ENCODE measurements around the gene ATP2B3. TPM values are rescaled to one million over a fixed set of nuclear protein-coding genes. Genes with fewer than 3 reads are reported as not detected.
A peak's percentile ranks its signal among the peaks of the same experiment; 100 is the strongest.

ATP2B3 gene
- polyA plus RNA-seq, 3 donors: 0.01 TPM; not detected in 2

- Histone ChIP-seq H3K36me3 (replicated peaks in 1 of 2; ENCODE audit: control insufficient read depth in 1 of 2, insufficient read depth in 2 of 2, low read length in 2 of 2) (no peaks in the 10 kb centered on the region), H4K20me1 (ENCODE audit: insufficient read depth, low read length) (no peaks in the 10 kb centered on the region), H3K79me2 (ENCODE audit: insufficient read depth, low read length) (no peaks in the 10 kb centered on the region), H2AFZ (ENCODE audit: insufficient read depth, low read depth, low read length, poor library complexity, severe bottlenecking) (no peak overlapping the region), H3K4me3 (replicated peaks in 1 of 3; ENCODE audit: low read depth in 2 of 3, low read length in 3 of 3) (no peak overlapping the region), H3K4me1 (ENCODE audit: control insufficient read depth in 1 of 2, insufficient read depth in 2 of 2, low read length in 2 of 2) (no peaks in the 10 kb centered on the region), H3K4me2 (replicated peaks; ENCODE audit: extremely low read depth, low read length, poor library complexity, severe bottlenecking) (no peak overlapping the region), H3K27ac (ENCODE audit: low read depth in 1 of 2, low read length in 2 of 2) (no peak overlapping the region), H3K9me3 (replicated peaks in 1 of 2; ENCODE audit: control insufficient read depth in 1 of 2, insufficient read depth in 1 of 2, low read length in 2 of 2) (no peaks in the 10 kb centered on the region), H3K9ac (ENCODE audit: insufficient read depth, low read length, poor library complexity, severe bottlenecking) (no peak overlapping the region), H3K27me3 (ENCODE audit: control insufficient read depth in 2 of 2, insufficient read depth in 2 of 2, low read length in 2 of 2) (peaks cover 0 to 8% of the 10 kb centered on the region in 2 donors)
- Mint-ChIP-seq H3K4me1 (peaks cover 2% of the 10 kb centered on the region), H3K4me3 (no peak overlapping the region), H3K9me3 (peaks cover 0 to 8% (median 0%) of the 10 kb centered on the region in 7 donors), H3K36me3 (no peaks in the 10 kb centered on the region), H3K27me3 (ENCODE audit: low read depth in 3 of 3) (peaks cover 13 to 16% (median 15%) of the 10 kb centered on the region in 3 donors), H3K27ac (no peak overlapping the region)
- DNase-seq: no peak
- WGBS (ENCODE audit: insufficient coverage): 85% methylated on average over 13 of the region's 17 CpGs
- no peak for TF ChIP-seq CTCF (IDR thresholded peaks at IDR 0.05)
- intact Hi-C loops (cut with micrococcal nuclease): loop anchor here in 1 of 2 donors (10.0 kb wide), 1 partner anchor 465 kb away; no protein-coding TSS in a partner anchor
Measured at GRCh38 chrX:153499876-153500275, 17.6 kb upstream of the ATP2B3 start.

GRCh38 chrX:153500676-153501280 is 16.7 kb upstream of the ATP2B3 start:
- no peaks in the 10 kb centered on the region for H3K9me3 ChIP-seq (replicated peaks in 1 of 2; ENCODE audit: control insufficient read depth in 1 of 2, insufficient read depth in 1 of 2, low read length in 2 of 2)
- Mint-ChIP-seq H3K4me1 (no peaks in the 10 kb centered on the region), H3K4me3 (no peak overlapping the region), H3K9me3 (peaks cover 0 to 6% (median 0%) of the 10 kb centered on the region in 7 donors), H3K27ac (peak overlapping the region in 1 of 7 donors; percentile 35), H3K27me3 (ENCODE audit: low read depth in 3 of 3) (peaks cover 4 to 7% (median 5%) of the 10 kb centered on the region in 3 donors), H3K36me3 (no peaks in the 10 kb centered on the region)
- intact Hi-C loops (cut with micrococcal nuclease): loop anchor here in 1 of 2 donors (10.0 kb wide), 1 partner anchor 466 kb away; no protein-coding TSS in a partner anchor
- no peak overlapping the region for H2AFZ ChIP-seq (ENCODE audit: insufficient read depth, low read depth, low read length, poor library complexity, severe bottlenecking)
- no peak for TF ChIP-seq CTCF (IDR thresholded peaks at IDR 0.05)
- H3K36me3 ChIP-seq (replicated peaks in 1 of 2; ENCODE audit: control insufficient read depth in 1 of 2, insufficient read depth in 2 of 2, low read length in 2 of 2): no peaks in the 10 kb centered on the region
- no peak overlapping the region for H3K27ac ChIP-seq (ENCODE audit: low read depth in 1 of 2, low read length in 2 of 2)
- no peak overlapping the region for H3K4me2 ChIP-seq (replicated peaks; ENCODE audit: extremely low read depth, low read length, poor library complexity, severe bottlenecking)
- H4K20me1 ChIP-seq (ENCODE audit: insufficient read depth, low read length): no peaks in the 10 kb centered on the region
- no peaks in the 10 kb centered on the region for H3K4me1 ChIP-seq (ENCODE audit: control insufficient read depth in 1 of 2, insufficient read depth in 2 of 2, low read length in 2 of 2)
- 86% methylated on average over 8 of the region's 9 CpGs for WGBS (ENCODE audit: insufficient coverage)
- H3K9ac ChIP-seq (ENCODE audit: insufficient read depth, low read length, poor library complexity, severe bottlenecking): no peak overlapping the region
- DNase-seq: no peak
- no peaks in the 10 kb centered on the region for H3K79me2 ChIP-seq (ENCODE audit: insufficient read depth, low read length)
- no peak overlapping the region for H3K4me3 ChIP-seq (replicated peaks in 1 of 3; ENCODE audit: low read depth in 2 of 3, low read length in 3 of 3)
- H3K27me3 ChIP-seq (ENCODE audit: control insufficient read depth in 2 of 2, insufficient read depth in 2 of 2, low read length in 2 of 2): peaks cover 0 to under 1% of the 10 kb centered on the region in 2 donors

Measured in CD14-positive monocyte (primary cell).